ENCODE data around the gene FRS3.

The FRS3 gene

GRCh38 chr6:41798901-41799558 is 19.3 kb upstream of the FRS3 start (continued):
- TF ChIP-seq, protein P1, sequence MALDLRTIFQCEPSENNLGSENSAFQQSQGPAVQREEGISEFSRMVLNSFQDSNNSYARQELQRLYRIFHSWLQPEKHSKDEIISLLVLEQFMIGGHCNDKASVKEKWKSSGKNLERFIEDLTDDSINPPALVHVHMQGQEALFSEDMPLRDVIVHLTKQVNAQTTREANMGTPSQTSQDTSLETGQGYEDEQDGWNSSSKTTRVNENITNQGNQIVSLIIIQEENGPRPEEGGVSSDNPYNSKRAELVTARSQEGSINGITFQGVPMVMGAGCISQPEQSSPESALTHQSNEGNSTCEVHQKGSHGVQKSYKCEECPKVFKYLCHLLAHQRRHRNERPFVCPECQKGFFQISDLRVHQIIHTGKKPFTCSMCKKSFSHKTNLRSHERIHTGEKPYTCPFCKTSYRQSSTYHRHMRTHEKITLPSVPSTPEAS (tag by site-specific recombination; IDR thresholded peaks at IDR 0.05) = no peak
- TF ChIP-seq ZNF555 (tag by site-specific recombination; conservative IDR thresholded peaks at IDR 0.05) (peak; percentile 71), ZNF654 (tag by site-specific recombination; IDR thresholded peaks at IDR 0.05; ENCODE audit: low read depth) (peak; percentile 46), ZNF121 (tag by site-specific recombination; IDR thresholded peaks at IDR 0.05) (0 out of 2 replicates have a peak, but pooled peaks have one; percentile 39), ZNF202 (tag by site-specific recombination; IDR thresholded peaks at IDR 0.05; ENCODE audit: borderline replicate concordance) (0 out of 2 replicates have a peak, but pooled peaks have one; percentile 44), ZNF426 (tag by site-specific recombination; IDR thresholded peaks at IDR 0.05) (peak; percentile 91), ZNF404 (tag by site-specific recombination; IDR thresholded peaks at IDR 0.05) (0 out of 2 replicates have a peak, but pooled peaks have one; percentile 58), ZNF433 (tag by site-specific recombination; IDR thresholded peaks at IDR 0.05; ENCODE audit: low read depth) (peak; percentile 69; the same call in 1 of the 2 replicates), ZFP41 (tag by site-specific recombination; IDR thresholded peaks at IDR 0.05; ENCODE audit: borderline replicate concordance) (no peak), ZNF138 (tag by site-specific recombination; IDR thresholded peaks at IDR 0.05; ENCODE audit: borderline replicate concordance) (peak; percentile 61; the same call in 1 of the 2 replicates), ZBTB8A (tag by site-specific recombination; IDR thresholded peaks at IDR 0.05) (peak; percentile 75), AEBP2 (tag by site-specific recombination; IDR thresholded peaks at IDR 0.05; ENCODE audit: borderline replicate concordance) (no peak), TRIM28 (IDR thresholded peaks at IDR 0.05; ENCODE audit: borderline replicate concordance, low read length) (no peak), ZNF416 (tag by site-specific recombination; IDR thresholded peaks at IDR 0.05) (no peak), ZNF664 (tag by site-specific recombination; IDR thresholded peaks at IDR 0.05) (peak; percentile 63; the same call in 1 of the 2 replicates), ZNF549 (tag by site-specific recombination; IDR thresholded peaks at IDR 0.05) (no peak), ZNF394 (tag by site-specific recombination; IDR thresholded peaks at IDR 0.05; ENCODE audit: borderline replicate concordance) (peak; percentile 95), ZNF707 (tag by site-specific recombination; IDR thresholded peaks at IDR 0.05) (no peak), ZNF518A (tag by site-specific recombination; conservative IDR thresholded peaks at IDR 0.05; ENCODE audit: low read depth) (peak; percentile 89), ZNF629 (tag by site-specific recombination; IDR thresholded peaks at IDR 0.05) (peak; percentile 56; the same call in 1 of the 2 replicates), ZBTB21 (tag by site-specific recombination; IDR thresholded peaks at IDR 0.05) (peak; percentile 51; the same call in 1 of the 2 replicates), ZFP37 (tag by site-specific recombination; IDR thresholded peaks at IDR 0.05) (0 out of 2 replicates have a peak, but pooled peaks have one; percentile 37), GLI2 (tag by site-specific recombination; IDR thresholded peaks at IDR 0.05; ENCODE audit: borderline replicate concordance, low read depth) (peak; percentile 41; the same call in 1 of the 2 replicates), ZNF140 (tag by site-specific recombination; IDR thresholded peaks at IDR 0.05) (peak; percentile 80), ZNF19 (tag by site-specific recombination; IDR thresholded peaks at IDR 0.05; ENCODE audit: low read depth) (0 out of 2 replicates have a peak, but pooled peaks have one; percentile 49)
- TF ChIP-seq, protein P2, sequence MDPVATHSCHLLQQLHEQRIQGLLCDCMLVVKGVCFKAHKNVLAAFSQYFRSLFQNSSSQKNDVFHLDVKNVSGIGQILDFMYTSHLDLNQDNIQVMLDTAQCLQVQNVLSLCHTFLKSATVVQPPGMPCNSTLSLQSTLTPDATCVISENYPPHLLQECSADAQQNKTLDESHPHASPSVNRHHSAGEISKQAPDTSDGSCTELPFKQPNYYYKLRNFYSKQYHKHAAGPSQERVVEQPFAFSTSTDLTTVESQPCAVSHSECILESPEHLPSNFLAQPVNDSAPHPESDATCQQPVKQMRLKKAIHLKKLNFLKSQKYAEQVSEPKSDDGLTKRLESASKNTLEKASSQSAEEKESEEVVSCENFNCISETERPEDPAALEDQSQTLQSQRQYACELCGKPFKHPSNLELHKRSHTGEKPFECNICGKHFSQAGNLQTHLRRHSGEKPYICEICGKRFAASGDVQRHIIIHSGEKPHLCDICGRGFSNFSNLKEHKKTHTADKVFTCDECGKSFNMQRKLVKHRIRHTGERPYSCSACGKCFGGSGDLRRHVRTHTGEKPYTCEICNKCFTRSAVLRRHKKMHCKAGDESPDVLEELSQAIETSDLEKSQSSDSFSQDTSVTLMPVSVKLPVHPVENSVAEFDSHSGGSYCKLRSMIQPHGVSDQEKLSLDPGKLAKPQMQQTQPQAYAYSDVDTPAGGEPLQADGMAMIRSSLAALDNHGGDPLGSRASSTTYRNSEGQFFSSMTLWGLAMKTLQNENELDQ (tag by site-specific recombination; IDR thresholded peaks at IDR 0.05; ENCODE audit: low read depth) = no peak
- TF ChIP-seq, protein P3, sequence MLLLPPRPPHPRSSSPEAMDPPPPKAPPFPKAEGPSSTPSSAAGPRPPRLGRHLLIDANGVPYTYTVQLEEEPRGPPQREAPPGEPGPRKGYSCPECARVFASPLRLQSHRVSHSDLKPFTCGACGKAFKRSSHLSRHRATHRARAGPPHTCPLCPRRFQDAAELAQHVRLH (tag by site-specific recombination; IDR thresholded peaks at IDR 0.05) = peak; percentile 36; the same call in 1 of the 2 replicates
